ENCODE measurements around the gene RBBP6.

RBBP6 gene

GRCh38 chr16:24539850-24540601, 660 bp downstream of the RBBP6 start:
- H3K27ac Mint-ChIP-seq: peak overlapping the region; percentile 100
- no peaks in the 10 kb centered on the region for H3K9me3 Mint-ChIP-seq
- peak overlapping the region; percentile 98 for H3K4me3 Mint-ChIP-seq
- peaks cover 29% of the 10 kb centered on the region for H3K4me1 Mint-ChIP-seq
- ATAC-seq (peak; percentile 65), DNase-seq (ENCODE audit: low spot score in 2 of 2) (no peak)
- peaks cover 60% of the 10 kb centered on the region for H3K36me3 Mint-ChIP-seq

- Mint-ChIP-seq H3K36me3 (peaks cover 67% of the 10 kb centered on the region), H3K27ac (peak overlapping the region; percentile 100), H3K4me1 (peaks cover 36% of the 10 kb centered on the region), H3K4me3 (peak overlapping the region; percentile 98), H3K9me3 (no peaks in the 10 kb centered on the region)
- no peak for ATAC-seq
- DNase-seq (ENCODE audit: low spot score in 2 of 2): peak; percentile 10 to 63
These were observed 1.3 kb downstream of the RBBP6 start for GRCh38 chr16:24540602-24541210.

GRCh38 chr16:24541233-24541933, 2.0 kb downstream of the RBBP6 start:
- ATAC-seq (no peak), DNase-seq (ENCODE audit: low spot score in 2 of 2) (no peak)
- peaks cover 40% of the 10 kb centered on the region for H3K4me1 Mint-ChIP-seq
- peak overlapping the region; percentile 100 for H3K27ac Mint-ChIP-seq
- no peaks in the 10 kb centered on the region for H3K9me3 Mint-ChIP-seq
- peak overlapping the region; percentile 98 for H3K4me3 Mint-ChIP-seq
- peaks cover 74% of the 10 kb centered on the region for H3K36me3 Mint-ChIP-seq

GRCh38 chr16:24543949-24544348, 4.6 kb downstream of the RBBP6 start:
- Mint-ChIP-seq H3K9me3 (no peaks in the 10 kb centered on the region), H3K4me1 (peaks cover 45% of the 10 kb centered on the region)

GRCh38 chr16:24544640-24545039, 5.3 kb downstream of the RBBP6 start:
- Mint-ChIP-seq H3K4me1 (peaks cover 49% of the 10 kb centered on the region), H3K27ac (peak overlapping the region; percentile 77), H3K4me3 (peak overlapping the region; percentile 37), H3K9me3 (no peaks in the 10 kb centered on the region), H3K36me3 (peaks cover 100% of the 10 kb centered on the region)
- ATAC-seq (no peak), DNase-seq (ENCODE audit: low spot score in 2 of 2) (no peak)

More at GRCh38 chr16:24543949-24544348, 4.6 kb downstream of the RBBP6 start:
- no peak for DNase-seq (ENCODE audit: low spot score in 2 of 2)
- H3K36me3 Mint-ChIP-seq: peaks cover 100% of the 10 kb centered on the region
- no peak for ATAC-seq
- peak overlapping the region; percentile 65 for H3K27ac Mint-ChIP-seq
- H3K4me3 Mint-ChIP-seq: peak overlapping the region; percentile 98

GRCh38 chr16:24550295-24550694, 10.9 kb downstream of the RBBP6 start:
- Mint-ChIP-seq H3K36me3 (peaks cover 96% of the 10 kb centered on the region), H3K9me3 (no peaks in the 10 kb centered on the region), H3K27ac (peak overlapping the region; percentile 50), H3K4me1 (peaks cover 32% of the 10 kb centered on the region), H3K4me3 (no peak overlapping the region)
- ATAC-seq: no peak
- DNase-seq (ENCODE audit: low spot score in 2 of 2): no peak

GRCh38 chr16:24552705-24553246, 13.4 kb downstream of the RBBP6 start:
- Mint-ChIP-seq H3K4me3 (no peak overlapping the region), H3K36me3 (peaks cover 96% of the 10 kb centered on the region), H3K9me3 (no peaks in the 10 kb centered on the region), H3K4me1 (peaks cover 18% of the 10 kb centered on the region), H3K27ac (no peak overlapping the region)
- ATAC-seq: no peak
- no peak for DNase-seq (ENCODE audit: low spot score in 2 of 2)

- H3K4me1 Mint-ChIP-seq: peaks cover 16% of the 10 kb centered on the region
- H3K36me3 Mint-ChIP-seq: peaks cover 96% of the 10 kb centered on the region
- DNase-seq (ENCODE audit: low spot score in 2 of 2) (no peak), ATAC-seq (no peak)
- no peak overlapping the region for H3K27ac Mint-ChIP-seq
- no peak overlapping the region for H3K4me3 Mint-ChIP-seq
- H3K9me3 Mint-ChIP-seq: no peaks in the 10 kb centered on the region
These were observed 14.6 kb downstream of the RBBP6 start for GRCh38 chr16:24553983-24554382.

- no peak for ATAC-seq
- Mint-ChIP-seq H3K4me1 (peaks cover 5% of the 10 kb centered on the region), H3K4me3 (no peak overlapping the region)
These were observed 16.0 kb downstream of the RBBP6 start for GRCh38 chr16:24555346-24555872.

GRCh38 chr16:24562811-24563210, 23.4 kb downstream of the RBBP6 start:
- no peak overlapping the region for H3K27ac Mint-ChIP-seq
- DNase-seq (ENCODE audit: low spot score in 2 of 2): no peak
- H3K4me1 Mint-ChIP-seq: peaks cover 6% of the 10 kb centered on the region
- H3K36me3 Mint-ChIP-seq: peaks cover 100% of the 10 kb centered on the region
- no peaks in the 10 kb centered on the region for H3K9me3 Mint-ChIP-seq
- peak; percentile 26 for ATAC-seq
- no peak overlapping the region for H3K4me3 Mint-ChIP-seq

More at GRCh38 chr16:24555346-24555872, 16.0 kb downstream of the RBBP6 start:
- DNase-seq (ENCODE audit: low spot score in 2 of 2): no peak
- H3K27ac Mint-ChIP-seq: no peak overlapping the region
- H3K9me3 Mint-ChIP-seq: no peaks in the 10 kb centered on the region
- H3K36me3 Mint-ChIP-seq: peaks cover 96% of the 10 kb centered on the region

GRCh38 chr16:24568392-24568791, 29.0 kb downstream of the RBBP6 start:
- DNase-seq (ENCODE audit: low spot score in 2 of 2): no peak
- no peak for ATAC-seq
- Mint-ChIP-seq H3K9me3 (peaks cover 18% of the 10 kb centered on the region), H3K4me3 (no peak overlapping the region), H3K4me1 (no peaks in the 10 kb centered on the region), H3K27ac (no peak overlapping the region), H3K36me3 (peaks cover 90% of the 10 kb centered on the region)

GRCh38 chr16:24571096-24571495, 31.7 kb downstream of the RBBP6 start:
- H3K9me3 Mint-ChIP-seq: peaks cover 18% of the 10 kb centered on the region
- peaks cover 63% of the 10 kb centered on the region for H3K36me3 Mint-ChIP-seq
- no peak overlapping the region for H3K27ac Mint-ChIP-seq
- H3K4me3 Mint-ChIP-seq: no peak overlapping the region
- H3K4me1 Mint-ChIP-seq: no peaks in the 10 kb centered on the region
- ATAC-seq (no peak), DNase-seq (ENCODE audit: low spot score in 2 of 2) (no peak)

- Mint-ChIP-seq H3K4me1 (no peaks in the 10 kb centered on the region), H3K36me3 (peaks cover 53% of the 10 kb centered on the region), H3K27ac (no peak overlapping the region), H3K9me3 (peaks cover 18% of the 10 kb centered on the region), H3K4me3 (no peak overlapping the region)
- ATAC-seq: no peak
- no peak for DNase-seq (ENCODE audit: low spot score in 2 of 2)
These were observed 32.7 kb downstream of the RBBP6 start for GRCh38 chr16:24572069-24572468.

- H3K4me1 Mint-ChIP-seq: no peaks in the 10 kb centered on the region
- DNase-seq (ENCODE audit: low spot score in 2 of 2): no peak
- H3K27ac Mint-ChIP-seq: no peak overlapping the region
- H3K36me3 Mint-ChIP-seq: peaks cover 42% of the 10 kb centered on the region
- ATAC-seq: no peak
- no peak overlapping the region for H3K4me3 Mint-ChIP-seq
- H3K9me3 Mint-ChIP-seq: peaks cover 18% of the 10 kb centered on the region
These were observed 33.8 kb downstream of the RBBP6 start for GRCh38 chr16:24573141-24573540.
